DND-41 (cell line): Measurements from ENCODE around the gene CC2D1A.

Experiments
- ATAC-seq: fragments of 200-7000 bp; cut with Tn5 transposase; 3 replicates; pipeline ENCODE4 v1.9.1; 2021; ENCODE audit warnings: low read depth; ENCODE audit not compliant: insufficient read depth
- DNase-seq: peaks from one replicate; pipeline ENCODE4 v3.0.0-alpha.2; 2020
- H2AFZ ChIP-seq: 2 replicates; pipeline ENCODE4 v1.6.0; 2012; ENCODE audit warnings: low read depth, low read length
- H3K27ac ChIP-seq: 2 replicates; pipeline ENCODE4 v1.5.1; 2012; ENCODE audit warnings: low read length, inconsistent platforms
- H3K27me3 ChIP-seq: fragments of 200-600 bp; sonication (generic); 2 replicates; pipeline ENCODE4 v1.6.0; 2012; ENCODE audit warnings: low read length, mild to moderate bottlenecking, inconsistent platforms; ENCODE audit not compliant: insufficient read depth, poor library complexity
- H3K36me3 ChIP-seq: 2 replicates; pipeline ENCODE4 v1.5.1; 2012; ENCODE audit warnings: low read length, inconsistent platforms; ENCODE audit not compliant: insufficient read depth
- H3K4me1 ChIP-seq: 2 replicates; pipeline ENCODE4 v1.5.1; 2012; ENCODE audit warnings: mild to moderate bottlenecking, low read length; ENCODE audit not compliant: insufficient read depth
- H3K4me2 ChIP-seq: 2 replicates; pipeline ENCODE4 v1.6.0; 2012; ENCODE audit warnings: mild to moderate bottlenecking, moderate library complexity, low read length, inconsistent platforms; ENCODE audit not compliant: insufficient read depth
- H3K4me3 ChIP-seq, 2 experiments: fragments of 200-600 bp in 1 of 2; shearing (Covaris generic) in 1 of 2; 2 replicates each; pipeline ENCODE4 v1.5.1; 2012 to 2016; ENCODE audit warnings: inconsistent platforms in 2 of 2, low read length in 2 of 2, mild to moderate bottlenecking in 2 of 2, low read depth in 1 of 2, moderate library complexity in 1 of 2
- H3K79me2 ChIP-seq: 2 replicates; pipeline ENCODE4 v1.6.0; 2012; ENCODE audit warnings: low read length, inconsistent platforms; ENCODE audit not compliant: insufficient read depth
- H3K9ac ChIP-seq: 2 replicates; pipeline ENCODE4 v1.6.0; 2012; ENCODE audit warnings: low read depth, mild to moderate bottlenecking, inconsistent platforms, low read length, moderate library complexity
- H3K9me3 ChIP-seq: 2 replicates; pipeline ENCODE4 v1.5.1; 2012; ENCODE audit warnings: low read length, moderate library complexity, mild to moderate bottlenecking, inconsistent platforms; ENCODE audit not compliant: insufficient read depth, severe bottlenecking
- H4K20me1 ChIP-seq: 2 replicates; pipeline ENCODE4 v1.6.0; 2012; ENCODE audit warnings: low read length; ENCODE audit not compliant: insufficient read depth
- CTCF ChIP-seq: IDR thresholded peaks from 2 replicates; pipeline ENCODE4 v1.5.1; 2012; ENCODE audit warnings: borderline replicate concordance, low read length, moderate library complexity, mild to moderate bottlenecking; ENCODE audit not compliant: poor library complexity, severe bottlenecking; ENCODE audit errors: extremely low read depth
- EZH2 ChIP-seq: IDR thresholded peaks from 3 replicates; pipeline ENCODE4 v1.6.1; 2012; ENCODE audit warnings: borderline replicate concordance, low read depth, mild to moderate bottlenecking, moderate library complexity, low read length, inconsistent platforms; ENCODE audit not compliant: severe bottlenecking

CC2D1A gene

GRCh38 chr19:13883516-13884064 lies 22.4 kb upstream of the CC2D1A start:
- peak overlapping the region in 1 of 2 experiments; percentile 46; a peak in 1 of 4 replicates for H3K4me3 ChIP-seq
- DNase-seq, result peak; percentile 66
- peak overlapping the region; percentile 99 for H3K27ac ChIP-seq
- peak; percentile 20 for TF ChIP-seq CTCF
- TF ChIP-seq EZH2, result no peak
- H3K9ac ChIP-seq, result peak overlapping the region; percentile 53
- no peaks in the 10 kb centered on the region for H4K20me1 ChIP-seq
- peaks cover 55% of the 10 kb centered on the region for H3K4me1 ChIP-seq
- H3K36me3 ChIP-seq, result peaks cover 8% of the 10 kb centered on the region; the same call in 1 of the 2 replicates
- no peaks in the 10 kb centered on the region for H3K9me3 ChIP-seq
- no peak overlapping the region for H2AFZ ChIP-seq
- no peak for ATAC-seq
- H3K27me3 ChIP-seq, result no peaks in the 10 kb centered on the region
- H3K4me2 ChIP-seq, result peak overlapping the region; percentile 76
- H3K79me2 ChIP-seq, result no peaks in the 10 kb centered on the region

DNA sequence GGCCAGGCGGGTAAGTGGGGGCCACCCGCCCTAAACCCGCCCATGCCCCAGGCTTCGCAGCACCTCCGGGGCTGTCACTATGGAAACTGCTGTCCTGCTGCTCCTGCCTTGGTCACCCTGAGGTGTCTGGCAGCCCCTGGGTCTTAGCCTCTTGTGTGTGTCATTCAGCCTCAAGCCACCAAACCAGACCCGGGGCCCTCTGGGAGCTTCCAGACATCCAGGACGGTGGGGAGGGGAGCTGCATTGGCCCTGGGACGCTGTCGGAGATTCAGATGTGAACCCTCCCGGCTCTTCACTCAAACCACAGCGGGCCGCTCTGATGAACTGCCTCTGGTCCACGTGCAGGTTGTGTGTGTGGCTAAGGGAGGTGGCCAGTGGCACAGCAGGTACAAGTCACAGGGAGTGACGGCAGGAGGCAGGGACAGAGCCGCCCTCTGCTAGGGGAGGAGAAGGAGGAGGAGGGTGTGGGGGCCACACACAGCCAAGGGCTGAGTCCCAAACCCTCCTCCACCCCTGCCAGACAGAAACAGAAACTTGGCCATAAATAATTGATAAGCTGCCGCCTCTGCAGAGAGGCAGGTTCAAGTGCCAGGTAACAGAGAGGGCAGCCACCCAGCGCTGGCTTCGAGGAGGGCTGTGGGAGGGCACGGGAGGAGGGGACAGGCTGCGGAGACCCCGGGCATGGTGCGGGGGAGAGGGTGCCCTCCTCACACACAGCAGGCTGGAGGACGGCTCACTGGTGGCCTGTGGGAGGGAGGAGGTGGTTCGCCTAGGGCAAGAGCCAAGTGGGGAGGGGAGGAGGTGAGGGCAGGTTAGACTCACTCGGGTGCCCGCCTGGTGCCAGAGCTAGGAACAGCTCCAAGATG lies 21.0 kb upstream of the CC2D1A start:
- H4K20me1 ChIP-seq, result no peaks in the 10 kb centered on the region
- no peaks in the 10 kb centered on the region for H3K79me2 ChIP-seq
- H3K4me2 ChIP-seq, result no peak overlapping the region
- no peak overlapping the region for H3K4me3 ChIP-seq
- peaks cover 22% of the 10 kb centered on the region for H3K36me3 ChIP-seq
- peak overlapping the region; percentile 61 for H3K27ac ChIP-seq
- H3K27me3 ChIP-seq, result no peaks in the 10 kb centered on the region
- TF ChIP-seq CTCF, result no peak
- TF ChIP-seq EZH2, result no peak
- H3K4me1 ChIP-seq, result peaks cover 47% of the 10 kb centered on the region
- no peak for ATAC-seq
- H2AFZ ChIP-seq, result no peak overlapping the region
- no peaks in the 10 kb centered on the region for H3K9me3 ChIP-seq
- no peak overlapping the region for H3K9ac ChIP-seq
- DNase-seq, result no peak

- Histone ChIP-seq H3K27me3 (no peaks in the 10 kb centered on the region), H3K9me3 (no peaks in the 10 kb centered on the region), H2AFZ (no peak overlapping the region), H3K36me3 (peaks cover 28% of the 10 kb centered on the region), H3K79me2 (no peaks in the 10 kb centered on the region), H3K27ac (peak overlapping the region; percentile 61; the same call in 1 of the 2 replicates), H3K4me3 (no peak overlapping the region), H3K4me1 (peaks cover 39% of the 10 kb centered on the region), H4K20me1 (no peaks in the 10 kb centered on the region), H3K4me2 (no peak overlapping the region), H3K9ac (no peak overlapping the region)
- no peak for TF ChIP-seq CTCF
- TF ChIP-seq EZH2, result no peak
- no peak for ATAC-seq
- DNase-seq, result no peak
These were observed 20.1 kb upstream of the CC2D1A start for GRCh38 chr19:13885826-13886365.
